ENCODE data around the gene KEAP1.

KEAP1 gene

GRCh38 chr19:10442698-10443097 is 60.5 kb downstream of the KEAP1 start:
- peaks cover 58% of the 10 kb centered on the region for H3K79me2 ChIP-seq (ENCODE audit: control insufficient read depth, low read length)
- no peak overlapping the region for H3K4me2 ChIP-seq (ENCODE audit: low read length)
- no peaks in the 10 kb centered on the region for H3K9me3 ChIP-seq (ENCODE audit: control insufficient read depth, insufficient read depth, low read length)
- H3K4me3 ChIP-seq (ENCODE audit: low read length), result no peak overlapping the region
- no peaks in the 10 kb centered on the region for H3F3A ChIP-seq (ENCODE audit: control insufficient read depth, insufficient read depth)
- no peak overlapping the region for H3K27ac ChIP-seq (ENCODE audit: low read depth, low read length)
- H3K9me2 ChIP-seq (replicated peaks; ENCODE audit: control insufficient read depth, low read length), result no peaks in the 10 kb centered on the region
- peaks cover 24% of the 10 kb centered on the region for H3K4me1 ChIP-seq (ENCODE audit: control insufficient read depth, low read length)
- TF ChIP-seq CTCF (IDR thresholded peaks at IDR 0.05; ENCODE audit: low read depth, low read length, poor library complexity, severe bottlenecking), result no peak
- TF ChIP-seq EZH2phosphoT487 (IDR thresholded peaks at IDR 0.05; ENCODE audit: borderline replicate concordance, low read length), result no peak
- H3K27me3 ChIP-seq (ENCODE audit: control insufficient read depth, low read length), result no peaks in the 10 kb centered on the region
- no peaks in the 10 kb centered on the region for H4K20me1 ChIP-seq (ENCODE audit: control insufficient read depth, insufficient read depth, low read depth, low read length)
- H3K36me3 ChIP-seq (ENCODE audit: control insufficient read depth, low read length), result no peaks in the 10 kb centered on the region

GRCh38 chr19:10439588-10439987 is 63.6 kb downstream of the KEAP1 start:
- Histone ChIP-seq H3K27ac (ENCODE audit: low read depth, low read length) (no peak overlapping the region), H3F3A (ENCODE audit: control insufficient read depth, insufficient read depth) (no peaks in the 10 kb centered on the region), H3K4me1 (ENCODE audit: control insufficient read depth, low read length) (peaks cover 8% of the 10 kb centered on the region), H3K9me3 (ENCODE audit: control insufficient read depth, insufficient read depth, low read length) (no peaks in the 10 kb centered on the region), H3K36me3 (ENCODE audit: control insufficient read depth, low read length) (no peaks in the 10 kb centered on the region), H4K20me1 (ENCODE audit: control insufficient read depth, insufficient read depth, low read depth, low read length) (no peaks in the 10 kb centered on the region), H3K27me3 (ENCODE audit: control insufficient read depth, low read length) (no peaks in the 10 kb centered on the region), H3K9me2 (replicated peaks; ENCODE audit: control insufficient read depth, low read length) (no peaks in the 10 kb centered on the region), H3K4me2 (ENCODE audit: low read length) (no peak overlapping the region), H3K4me3 (ENCODE audit: low read length) (no peak overlapping the region), H3K79me2 (ENCODE audit: control insufficient read depth, low read length) (peaks cover 61% of the 10 kb centered on the region)
- TF ChIP-seq CTCF (IDR thresholded peaks at IDR 0.05; ENCODE audit: low read depth, low read length, poor library complexity, severe bottlenecking), result no peak
- TF ChIP-seq EZH2phosphoT487 (IDR thresholded peaks at IDR 0.05; ENCODE audit: borderline replicate concordance, low read length), result no peak
